DOHH2 (cell line): Measurements from ENCODE around the gene MLLT3.

Experiments used
- H3F3A ChIP-seq: fragments of 200-600 bp; sonication (generic), shearing (Covaris generic); 2 replicates; pipeline ENCODE4 v1.6.0; 2016; ENCODE audit warnings: antibody characterized with exemption, mild to moderate bottlenecking; ENCODE audit not compliant: control insufficient read depth, insufficient read depth
- H3K27ac ChIP-seq: fragments of 200-600 bp; sonication (generic); 2 replicates; pipeline ENCODE4 v1.5.1; 2014; ENCODE audit warnings: low read depth, mild to moderate bottlenecking, low read length, moderate library complexity
- H3K27me3 ChIP-seq: fragments of 200-600 bp; sonication (generic); 2 replicates; pipeline ENCODE4 v1.6.1; 2014; ENCODE audit warnings: mild to moderate bottlenecking, low read length, mixed read lengths; ENCODE audit not compliant: control insufficient read depth
- H3K36me3 ChIP-seq: fragments of 200-600 bp; sonication (generic); 2 replicates; pipeline ENCODE4 v1.6.1; 2014; ENCODE audit warnings: mild to moderate bottlenecking, low read length, moderate library complexity, mixed read lengths; ENCODE audit not compliant: control insufficient read depth
- H3K4me1 ChIP-seq: fragments of 200-600 bp; sonication (generic); 2 replicates; pipeline ENCODE4 v1.6.1; 2014; ENCODE audit warnings: mild to moderate bottlenecking, low read length, mixed read lengths; ENCODE audit not compliant: control insufficient read depth
- H3K4me2 ChIP-seq: fragments of 200-600 bp; sonication (generic); 2 replicates; pipeline ENCODE4 v1.6.0; 2014; ENCODE audit warnings: mild to moderate bottlenecking, low read length, moderate library complexity
- H3K4me3 ChIP-seq: fragments of 200-600 bp; sonication (generic); 2 replicates; pipeline ENCODE4 v1.5.1; 2014; ENCODE audit warnings: mild to moderate bottlenecking, low read length, mixed read lengths
- H3K79me2 ChIP-seq: fragments of 200-600 bp; sonication (generic); 2 replicates; pipeline ENCODE4 v1.6.1; 2014; ENCODE audit warnings: mild to moderate bottlenecking, low read length, mixed read lengths; ENCODE audit not compliant: control insufficient read depth
- H3K9me2 ChIP-seq: fragments of 200-600 bp; sonication (generic); replicated peaks from 2 replicates; pipeline ENCODE4 v1.6.1; 2014; ENCODE audit warnings: mild to moderate bottlenecking, low read length, mixed read lengths; ENCODE audit not compliant: control insufficient read depth
- H3K9me3 ChIP-seq: fragments of 200-600 bp; sonication (generic); 2 replicates; pipeline ENCODE4 v1.6.1; 2014; ENCODE audit warnings: antibody characterized with exemption, low read length, mixed read lengths; ENCODE audit not compliant: control insufficient read depth, insufficient read depth
- H4K20me1 ChIP-seq: fragments of 200-600 bp; sonication (generic); 2 replicates; pipeline ENCODE4 v1.6.0; 2014; ENCODE audit warnings: low read depth, mild to moderate bottlenecking, antibody characterized with exemption, low read length, moderate library complexity; ENCODE audit not compliant: control insufficient read depth, insufficient read depth
- CTCF ChIP-seq: fragments of 200-600 bp; sonication (generic); IDR thresholded peaks from one replicate; pipeline ENCODE4 v1.5.1; 2014; ENCODE audit warnings: antibody characterized with exemption, mild to moderate bottlenecking, low read depth, low read length; ENCODE audit not compliant: poor library complexity, severe bottlenecking
- EZH2phosphoT487 ChIP-seq: fragments of 200-600 bp; sonication (generic); IDR thresholded peaks from 2 replicates; pipeline ENCODE4 v1.6.1; 2017; ENCODE audit warnings: borderline replicate concordance, mild to moderate bottlenecking, antibody characterized with exemption, low read length, moderate library complexity, mixed read lengths

MLLT3 gene

DNA sequence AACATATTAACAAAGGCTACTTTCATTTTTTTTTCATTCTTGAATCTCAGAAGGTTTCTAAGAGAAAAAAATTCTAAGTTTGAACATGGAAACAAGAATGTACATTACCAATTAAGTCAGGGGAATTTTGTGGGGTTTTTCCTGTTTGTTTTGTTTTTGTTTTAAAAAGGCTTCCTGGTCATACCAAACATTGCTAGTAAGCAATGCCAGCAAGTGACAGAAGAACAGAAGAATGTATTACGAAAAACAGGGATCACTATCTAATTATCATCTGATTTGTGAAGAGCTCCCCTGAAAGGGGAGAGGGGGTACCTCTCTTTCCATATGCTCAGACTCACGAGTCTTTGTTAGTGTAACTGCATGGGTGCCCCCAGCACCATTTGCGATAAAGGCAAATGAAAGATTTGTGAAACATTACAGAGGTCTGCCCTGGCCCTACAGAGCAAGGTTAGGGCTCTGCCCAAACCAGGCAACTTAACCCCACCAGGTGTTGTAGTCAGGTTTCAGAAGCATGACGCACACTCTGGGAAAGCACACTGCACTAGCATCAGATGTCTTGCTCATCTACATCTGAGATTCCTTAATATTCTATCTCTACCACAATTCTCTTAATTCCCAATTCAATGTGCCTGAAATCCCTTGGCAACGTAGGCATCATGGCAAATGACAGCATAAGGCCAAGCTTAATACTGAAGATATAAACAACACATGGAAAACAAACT lies 268.2 kb downstream of the MLLT3 start:
- Histone ChIP-seq H3K27ac (no peak overlapping the region), H4K20me1 (no peaks in the 10 kb centered on the region), H3K79me2 (no peaks in the 10 kb centered on the region), H3F3A (no peaks in the 10 kb centered on the region), H3K4me2 (no peak overlapping the region), H3K9me2 (no peaks in the 10 kb centered on the region), H3K9me3 (no peaks in the 10 kb centered on the region), H3K4me3 (no peak overlapping the region), H3K36me3 (no peaks in the 10 kb centered on the region), H3K27me3 (no peaks in the 10 kb centered on the region), H3K4me1 (peaks cover 20% of the 10 kb centered on the region)
- TF ChIP-seq EZH2phosphoT487, result no peak
- no peak for TF ChIP-seq CTCF

- H3K4me1 ChIP-seq, result peaks cover 20% of the 10 kb centered on the region
- H3K36me3 ChIP-seq, result no peaks in the 10 kb centered on the region
- no peaks in the 10 kb centered on the region for H4K20me1 ChIP-seq
- no peaks in the 10 kb centered on the region for H3K27me3 ChIP-seq
- no peaks in the 10 kb centered on the region for H3F3A ChIP-seq
- H3K79me2 ChIP-seq, result no peaks in the 10 kb centered on the region
- no peak for TF ChIP-seq EZH2phosphoT487
- TF ChIP-seq CTCF, result no peak
- H3K27ac ChIP-seq, result no peak overlapping the region
- no peaks in the 10 kb centered on the region for H3K9me2 ChIP-seq
- no peak overlapping the region for H3K4me3 ChIP-seq
- H3K9me3 ChIP-seq, result no peaks in the 10 kb centered on the region
- H3K4me2 ChIP-seq, result no peak overlapping the region
Measured at GRCh38 chr9:20353524-20353923, 268.8 kb downstream of the MLLT3 start.

DNA sequence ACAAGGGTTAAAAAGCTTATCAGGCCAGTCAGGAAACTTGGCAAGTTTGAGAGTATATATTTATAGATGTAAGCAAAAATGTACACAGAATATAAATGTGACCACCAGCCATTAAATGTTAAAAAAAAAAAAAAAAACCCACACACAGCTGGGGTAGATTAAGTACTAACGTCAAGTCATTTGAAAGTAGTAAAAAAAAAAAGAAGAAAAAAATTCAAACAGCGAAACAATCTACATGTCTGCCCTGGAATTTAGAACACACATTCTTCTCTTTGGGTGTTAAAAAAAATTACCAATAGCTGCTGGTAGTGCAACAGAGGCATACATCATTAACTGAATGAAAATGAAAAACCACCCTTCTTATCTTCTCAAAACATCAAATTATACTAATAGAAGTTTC lies 269.7 kb downstream of the MLLT3 start:
- TF ChIP-seq EZH2phosphoT487 (no peak), CTCF (no peak)

More for the DNA sequence above, 269.7 kb downstream of the MLLT3 start:
- H3K4me1 ChIP-seq, result peaks cover 18% of the 10 kb centered on the region
- H3K9me3 ChIP-seq, result no peaks in the 10 kb centered on the region
- H3K36me3 ChIP-seq, result no peaks in the 10 kb centered on the region
- 0 out of 2 replicates have a peak, but pooled peaks cover 3% of the 10 kb centered on the region for H4K20me1 ChIP-seq
- no peak overlapping the region for H3K4me2 ChIP-seq
- no peaks in the 10 kb centered on the region for H3K9me2 ChIP-seq
- no peak overlapping the region for H3K4me3 ChIP-seq
- H3K27me3 ChIP-seq, result no peaks in the 10 kb centered on the region
- H3K79me2 ChIP-seq, result no peaks in the 10 kb centered on the region
- H3K27ac ChIP-seq, result no peak overlapping the region
- no peaks in the 10 kb centered on the region for H3F3A ChIP-seq
